ENCODE results near the gene MAPK11.

GRCh38 chr22:50216055-50216683 is 54.0 kb downstream of the MAPK11 start:
- TF ChIP-seq CTCF (IDR thresholded peaks at IDR 0.05; ENCODE audit: borderline replicate concordance, extremely low read depth, low read length, poor library complexity, severe bottlenecking) (no peak), EZH2 (IDR thresholded peaks at IDR 0.05; ENCODE audit: borderline replicate concordance, low read depth, low read length, severe bottlenecking) (no peak)

All from DND-41 (cell line).